Endodermal cell (in vitro differentiated cells): ENCODE measurements around the gene LRP2BP. TPM values are rescaled to one million over a fixed set of nuclear protein-coding genes. Genes with fewer than 3 reads are reported as not detected.
A peak's percentile ranks its signal among the peaks of the same experiment; 100 is the strongest.

ENCODE experiments used
- DNase-seq: peaks from one replicate; pipeline ENCODE4 v3.0.0-alpha.2; 2017
- H3K27ac ChIP-seq: 2 replicates; pipeline ENCODE4 v1.5.1; 2013; ENCODE audit warnings: mild to moderate bottlenecking, low read depth, low read length, moderate library complexity
- H3K27me3 ChIP-seq: 2 replicates; pipeline ENCODE4 v1.6.1; 2013; ENCODE audit warnings: mild to moderate bottlenecking, low read length, moderate library complexity; ENCODE audit not compliant: insufficient read depth, control insufficient read depth, poor library complexity, severe bottlenecking
- H3K36me3 ChIP-seq: 2 replicates; pipeline ENCODE4 v1.7.0; 2013; ENCODE audit warnings: mild to moderate bottlenecking, low read length, moderate library complexity; ENCODE audit not compliant: control insufficient read depth, insufficient read depth
- H3K4me1 ChIP-seq: one replicate; pipeline ENCODE4 v1.7.0; 2013; ENCODE audit warnings: low read length; ENCODE audit not compliant: control insufficient read depth, insufficient read depth
- H3K4me3 ChIP-seq: 2 replicates; pipeline ENCODE4 v1.5.1; 2013; ENCODE audit warnings: mild to moderate bottlenecking, low read length, moderate library complexity
- H3K9ac ChIP-seq: 2 replicates; pipeline ENCODE4 v1.6.1; 2013; ENCODE audit warnings: mild to moderate bottlenecking, low read length, moderate library complexity; ENCODE audit not compliant: poor library complexity, severe bottlenecking; ENCODE audit errors: extremely low read depth
- H3K9me3 ChIP-seq: 2 replicates; pipeline ENCODE4 v1.6.1; 2013; ENCODE audit warnings: mild to moderate bottlenecking, low read length, moderate library complexity; ENCODE audit not compliant: control insufficient read depth
- H3K27ac Mint-ChIP-seq: 2 replicates; pipeline ENCODE4 v1.8.0; 2020; ENCODE audit warnings: mixed read lengths
- H3K27me3 Mint-ChIP-seq: 2 replicates; pipeline ENCODE4 v1.8.0; 2021; ENCODE audit warnings: mild to moderate bottlenecking, mixed read lengths; ENCODE audit not compliant: insufficient read depth
- H3K36me3 Mint-ChIP-seq: 2 replicates; pipeline ENCODE4 v1.8.0; 2020; ENCODE audit warnings: low read depth, mixed read lengths
- H3K4me1 Mint-ChIP-seq: 2 replicates; pipeline ENCODE4 v1.8.0; 2020; ENCODE audit warnings: mixed read lengths
- H3K4me3 Mint-ChIP-seq: 2 replicates; pipeline ENCODE4 v1.8.0; 2020; ENCODE audit warnings: mild to moderate bottlenecking, moderate library complexity, mixed read lengths
- H3K9me3 Mint-ChIP-seq: 2 replicates; pipeline ENCODE4 v1.8.0; 2020; ENCODE audit warnings: mild to moderate bottlenecking, mixed read lengths
- WGBS, 2 experiments: methylation state at CpG; one replicate each; pipeline versions ENCODE4 v1.1.5 to v1.1.7; 2013; ENCODE audit warnings: missing lambda C conversion rate in 2 of 2, mixed read lengths in 1 of 2; ENCODE audit not compliant: insufficient coverage in 1 of 2, insufficient read length in 1 of 2; 5-methylcytosine and 5-hydroxymethylcytosine counted together
- long read RNA-seq, 4 experiments: library from polyadenylated mRNA in 2 of 4; library from RNA in 1 of 4; library from capped mRNA in 1 of 4; stranded (forward) in 3 of 4; unstranded in 1 of 4; transcript quantifications; one replicate each; pipeline ENCODE4 v2.0.0, GENCODE V29; 2020 to 2021; ENCODE audit warnings: inconsistent platforms in 1 of 4
- polyA plus RNA-seq, 2 experiments: library from polyadenylated mRNA; stranded (reverse); fragments of 50-300 nt; gene quantifications; one replicate each; pipeline ENCODE4 v1.2.3, GENCODE V29; 2013
- total RNA-seq, 2 donors: library from RNA; stranded (reverse); fragmentation: NEBNext Ultra II Directional in 1 of 2; extraction: Animal tissue kit (Norgen Biotek cat#: 25700) in 1 of 2; gene quantifications; 2 replicates in 1 of 2; 3 replicates in 1 of 2; pipeline ENCODE4 v1.2.1, GENCODE V29; 2021
- TF ChIP-seq, protein P1 (sequence below): fragments of 200-600 bp; sonication (generic); conservative IDR thresholded peaks from 2 replicates; pipeline ENCODE4 v1.5.0; 2021; ENCODE audit warnings: antibody characterized with exemption, mild to moderate bottlenecking

Gene LRP2BP
- total RNA-seq: under 1 TPM in 1 of 2 donors, not detected in 1; 0.15 TPM
- polyA plus RNA-seq (2013, experiment 1 of 2): 0.36 TPM
- 0.41 TPM for polyA plus RNA-seq (2013, experiment 2 of 2)
- long read RNA-seq, experiment 1: 0 reads
- long read RNA-seq, experiment 2, partial matches to known transcripts: 0 of 2 reads
- long read RNA-seq, experiment 2, other reads (novel, unspliced or antisense): 2 of 2 reads
- long read RNA-seq, experiment 3: 0 reads
- long read RNA-seq, experiment 4: 0 reads

DNA sequence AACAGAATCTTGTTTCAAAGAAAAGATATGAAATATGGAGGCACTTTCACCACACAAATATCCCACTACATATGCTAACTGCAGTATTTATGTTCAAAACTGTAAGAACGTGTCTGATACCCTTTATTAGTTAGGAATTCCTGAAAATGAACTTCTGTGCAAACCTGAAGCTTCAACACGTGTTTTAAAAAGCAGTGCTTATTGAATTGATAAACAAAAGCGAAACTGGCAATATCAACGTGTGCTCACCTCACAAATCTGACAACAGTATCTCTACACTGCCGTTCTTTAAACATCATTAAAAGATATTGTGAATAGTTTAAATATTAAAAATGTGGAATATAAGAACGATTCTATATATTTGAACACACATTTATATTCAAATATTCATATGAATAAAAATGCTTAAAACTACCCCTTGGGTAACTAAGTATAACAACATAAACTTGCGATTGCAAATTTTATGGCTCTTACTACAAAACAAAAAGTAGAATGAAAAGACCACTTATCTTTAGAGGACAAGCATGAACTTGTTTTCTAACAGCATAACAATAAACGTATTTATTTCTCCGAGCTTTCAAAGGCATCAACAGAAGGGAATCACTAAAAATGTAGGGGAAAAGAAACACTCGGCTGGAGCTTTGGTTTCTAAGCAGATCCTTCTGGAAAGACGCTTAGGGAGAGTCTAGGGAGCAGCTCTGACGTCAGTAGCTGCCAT is at the start of gene LRP2BP:
Gene LRP2BP, minus strand, starts transcription at position 687 of the 718 bp plus-strand sequence. CDS start 17,738 bp downstream, outside the sequence.
- H3K36me3 ChIP-seq: peaks cover 18% of the 10 kb centered on the region
- H3K27ac ChIP-seq: peak within 1 kb of the TSS; percentile 75
- peak within 1 kb of the TSS; percentile 87 for H3K4me3 ChIP-seq
- no peaks in the 10 kb centered on the region for H3K9me3 Mint-ChIP-seq
- no peaks in the 10 kb centered on the region for H3K9me3 ChIP-seq
- WGBS, 2 experiments: 67 to 70% methylated on average over 8 to 10 of the region's 12 CpGs
- peaks cover 10% of the 10 kb centered on the region for H3K36me3 Mint-ChIP-seq
- H3K27me3 Mint-ChIP-seq: peaks cover 11% of the 10 kb centered on the region
- no peak for DNase-seq
- TF ChIP-seq, protein P1, sequence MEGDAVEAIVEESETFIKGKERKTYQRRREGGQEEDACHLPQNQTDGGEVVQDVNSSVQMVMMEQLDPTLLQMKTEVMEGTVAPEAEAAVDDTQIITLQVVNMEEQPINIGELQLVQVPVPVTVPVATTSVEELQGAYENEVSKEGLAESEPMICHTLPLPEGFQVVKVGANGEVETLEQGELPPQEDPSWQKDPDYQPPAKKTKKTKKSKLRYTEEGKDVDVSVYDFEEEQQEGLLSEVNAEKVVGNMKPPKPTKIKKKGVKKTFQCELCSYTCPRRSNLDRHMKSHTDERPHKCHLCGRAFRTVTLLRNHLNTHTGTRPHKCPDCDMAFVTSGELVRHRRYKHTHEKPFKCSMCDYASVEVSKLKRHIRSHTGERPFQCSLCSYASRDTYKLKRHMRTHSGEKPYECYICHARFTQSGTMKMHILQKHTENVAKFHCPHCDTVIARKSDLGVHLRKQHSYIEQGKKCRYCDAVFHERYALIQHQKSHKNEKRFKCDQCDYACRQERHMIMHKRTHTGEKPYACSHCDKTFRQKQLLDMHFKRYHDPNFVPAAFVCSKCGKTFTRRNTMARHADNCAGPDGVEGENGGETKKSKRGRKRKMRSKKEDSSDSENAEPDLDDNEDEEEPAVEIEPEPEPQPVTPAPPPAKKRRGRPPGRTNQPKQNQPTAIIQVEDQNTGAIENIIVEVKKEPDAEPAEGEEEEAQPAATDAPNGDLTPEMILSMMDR: no peak
- H3K9ac ChIP-seq: peak within 1 kb of the TSS; percentile 80
- peaks cover 5% of the 10 kb centered on the region for H3K4me1 Mint-ChIP-seq
- peak within 1 kb of the TSS; percentile 74 for H3K4me3 Mint-ChIP-seq
- H3K27me3 ChIP-seq: peaks cover 11% of the 10 kb centered on the region
- H3K4me1 ChIP-seq: no peaks in the 10 kb centered on the region
- H3K27ac Mint-ChIP-seq: peak within 1 kb of the TSS; percentile 95

DNA sequence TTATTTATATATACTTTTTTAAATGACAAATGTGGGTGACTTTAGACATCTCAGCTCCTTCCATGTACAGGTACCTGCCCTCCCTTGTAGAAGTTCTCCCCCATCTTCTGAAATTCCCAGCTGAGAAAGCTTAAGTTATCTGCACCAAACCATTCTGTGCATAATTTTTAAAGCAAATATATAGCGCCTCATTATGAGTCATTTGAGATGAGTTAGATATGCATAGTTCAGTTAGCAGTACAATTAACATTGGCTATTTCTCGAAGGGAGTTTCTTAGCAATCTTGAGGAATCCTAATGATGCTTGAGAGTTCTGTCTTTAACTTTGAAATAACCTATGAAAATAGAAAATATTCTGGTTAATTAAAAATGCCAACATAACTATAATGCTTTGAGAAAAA is 49.5 kb upstream of the LRP2BP start:
- no peaks in the 10 kb centered on the region for H3K36me3 ChIP-seq
- H3K27me3 ChIP-seq: no peaks in the 10 kb centered on the region
- TF ChIP-seq, protein P1: no peak
- DNase-seq: no peak
- no peak overlapping the region for H3K27ac Mint-ChIP-seq
- H3K4me1 ChIP-seq: no peaks in the 10 kb centered on the region
- H3K4me1 Mint-ChIP-seq: no peaks in the 10 kb centered on the region
- H3K4me3 ChIP-seq: no peak overlapping the region
- no peaks in the 10 kb centered on the region for H3K9me3 Mint-ChIP-seq
- H3K27me3 Mint-ChIP-seq: peaks cover under 1% of the 10 kb centered on the region
- 92% methylated on average over 2 of the region's 2 CpGs; no CpG with 5 or more reads in 1 of the 2 experiments for WGBS, 2 experiments
- no peak overlapping the region for H3K4me3 Mint-ChIP-seq
- no peaks in the 10 kb centered on the region for H3K36me3 Mint-ChIP-seq
- no peak overlapping the region for H3K9ac ChIP-seq
- no peak overlapping the region for H3K27ac ChIP-seq
- no peaks in the 10 kb centered on the region for H3K9me3 ChIP-seq

DNA sequence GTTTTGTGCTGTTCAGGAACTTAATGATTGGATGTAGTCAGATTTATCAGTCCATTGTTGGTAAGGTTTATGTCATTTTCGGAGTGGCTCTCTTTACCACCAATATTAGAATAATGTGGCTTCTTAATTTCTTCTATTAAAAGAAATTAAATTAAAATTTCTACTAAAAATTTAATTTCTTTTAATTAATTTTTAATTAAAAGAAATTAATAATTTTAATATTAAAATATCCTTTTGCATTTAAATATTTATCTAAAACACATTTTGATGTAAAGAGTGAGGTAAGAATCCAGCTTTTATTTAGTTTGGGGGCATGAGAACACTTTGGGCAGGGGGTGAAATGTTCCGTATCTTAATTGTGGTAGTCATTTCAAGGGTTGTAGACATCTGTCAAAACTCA is 45.8 kb upstream of the LRP2BP start:
- H3K27me3 ChIP-seq: no peaks in the 10 kb centered on the region
- WGBS, 2 experiments: 77% methylated on average over 1 of the region's 2 CpGs; no CpG with 5 or more reads in 1 of the 2 experiments
- no peak overlapping the region for H3K27ac Mint-ChIP-seq
- H3K4me3 ChIP-seq: no peak overlapping the region
- H3K4me3 Mint-ChIP-seq: no peak overlapping the region
- H3K36me3 ChIP-seq: no peaks in the 10 kb centered on the region
- no peaks in the 10 kb centered on the region for H3K4me1 Mint-ChIP-seq
- no peaks in the 10 kb centered on the region for H3K4me1 ChIP-seq
- DNase-seq: no peak
- H3K9ac ChIP-seq: no peak overlapping the region
- H3K27me3 Mint-ChIP-seq: no peaks in the 10 kb centered on the region
- no peak overlapping the region for H3K27ac ChIP-seq
- TF ChIP-seq, protein P1: no peak
- H3K36me3 Mint-ChIP-seq: no peaks in the 10 kb centered on the region
- no peaks in the 10 kb centered on the region for H3K9me3 ChIP-seq
- H3K9me3 Mint-ChIP-seq: no peaks in the 10 kb centered on the region
